ENCODE results near the gene FDPS.

DNA sequence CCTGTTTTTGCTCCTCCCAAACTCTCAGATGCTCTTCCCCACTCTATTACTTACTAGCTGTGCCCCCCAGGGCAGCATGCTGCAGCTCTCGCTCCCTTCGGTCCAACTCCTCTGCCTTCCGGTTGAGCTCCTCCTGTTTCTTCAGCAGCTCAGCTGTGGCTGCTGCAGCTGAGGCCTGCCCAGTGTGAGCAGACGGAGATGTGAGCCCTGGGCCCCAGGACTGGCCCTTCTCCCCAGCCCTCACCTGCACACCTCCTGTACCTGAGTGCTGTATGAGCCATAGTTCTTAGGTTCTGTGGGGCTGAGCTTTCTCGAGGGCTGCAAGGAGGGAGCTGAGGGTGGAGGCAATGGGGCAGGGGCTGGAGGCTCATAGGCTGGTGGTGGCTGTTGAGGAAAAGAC is 48.4 kb upstream of the FDPS start:
- TF ChIP-seq, protein P1, sequence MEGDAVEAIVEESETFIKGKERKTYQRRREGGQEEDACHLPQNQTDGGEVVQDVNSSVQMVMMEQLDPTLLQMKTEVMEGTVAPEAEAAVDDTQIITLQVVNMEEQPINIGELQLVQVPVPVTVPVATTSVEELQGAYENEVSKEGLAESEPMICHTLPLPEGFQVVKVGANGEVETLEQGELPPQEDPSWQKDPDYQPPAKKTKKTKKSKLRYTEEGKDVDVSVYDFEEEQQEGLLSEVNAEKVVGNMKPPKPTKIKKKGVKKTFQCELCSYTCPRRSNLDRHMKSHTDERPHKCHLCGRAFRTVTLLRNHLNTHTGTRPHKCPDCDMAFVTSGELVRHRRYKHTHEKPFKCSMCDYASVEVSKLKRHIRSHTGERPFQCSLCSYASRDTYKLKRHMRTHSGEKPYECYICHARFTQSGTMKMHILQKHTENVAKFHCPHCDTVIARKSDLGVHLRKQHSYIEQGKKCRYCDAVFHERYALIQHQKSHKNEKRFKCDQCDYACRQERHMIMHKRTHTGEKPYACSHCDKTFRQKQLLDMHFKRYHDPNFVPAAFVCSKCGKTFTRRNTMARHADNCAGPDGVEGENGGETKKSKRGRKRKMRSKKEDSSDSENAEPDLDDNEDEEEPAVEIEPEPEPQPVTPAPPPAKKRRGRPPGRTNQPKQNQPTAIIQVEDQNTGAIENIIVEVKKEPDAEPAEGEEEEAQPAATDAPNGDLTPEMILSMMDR (IDR thresholded peaks at IDR 0.05 in 2 of 3, conservative IDR thresholded peaks at IDR 0.05 in 1 of 3; ENCODE audit: borderline replicate concordance in 1 of 3, insufficient read depth in 1 of 3, low read depth in 2 of 3, low read length in 2 of 3) = no peak
- TF ChIP-seq ZFX (IDR thresholded peaks at IDR 0.05) (no peak), EGR1 (IDR thresholded peaks at IDR 0.05; ENCODE audit: low read depth) (no peak), TCF7L2 (IDR thresholded peaks at IDR 0.05; ENCODE audit: borderline replicate concordance, extremely low read depth, insufficient read depth, insufficient read length) (no peak)
- TF ChIP-seq, protein P2, sequence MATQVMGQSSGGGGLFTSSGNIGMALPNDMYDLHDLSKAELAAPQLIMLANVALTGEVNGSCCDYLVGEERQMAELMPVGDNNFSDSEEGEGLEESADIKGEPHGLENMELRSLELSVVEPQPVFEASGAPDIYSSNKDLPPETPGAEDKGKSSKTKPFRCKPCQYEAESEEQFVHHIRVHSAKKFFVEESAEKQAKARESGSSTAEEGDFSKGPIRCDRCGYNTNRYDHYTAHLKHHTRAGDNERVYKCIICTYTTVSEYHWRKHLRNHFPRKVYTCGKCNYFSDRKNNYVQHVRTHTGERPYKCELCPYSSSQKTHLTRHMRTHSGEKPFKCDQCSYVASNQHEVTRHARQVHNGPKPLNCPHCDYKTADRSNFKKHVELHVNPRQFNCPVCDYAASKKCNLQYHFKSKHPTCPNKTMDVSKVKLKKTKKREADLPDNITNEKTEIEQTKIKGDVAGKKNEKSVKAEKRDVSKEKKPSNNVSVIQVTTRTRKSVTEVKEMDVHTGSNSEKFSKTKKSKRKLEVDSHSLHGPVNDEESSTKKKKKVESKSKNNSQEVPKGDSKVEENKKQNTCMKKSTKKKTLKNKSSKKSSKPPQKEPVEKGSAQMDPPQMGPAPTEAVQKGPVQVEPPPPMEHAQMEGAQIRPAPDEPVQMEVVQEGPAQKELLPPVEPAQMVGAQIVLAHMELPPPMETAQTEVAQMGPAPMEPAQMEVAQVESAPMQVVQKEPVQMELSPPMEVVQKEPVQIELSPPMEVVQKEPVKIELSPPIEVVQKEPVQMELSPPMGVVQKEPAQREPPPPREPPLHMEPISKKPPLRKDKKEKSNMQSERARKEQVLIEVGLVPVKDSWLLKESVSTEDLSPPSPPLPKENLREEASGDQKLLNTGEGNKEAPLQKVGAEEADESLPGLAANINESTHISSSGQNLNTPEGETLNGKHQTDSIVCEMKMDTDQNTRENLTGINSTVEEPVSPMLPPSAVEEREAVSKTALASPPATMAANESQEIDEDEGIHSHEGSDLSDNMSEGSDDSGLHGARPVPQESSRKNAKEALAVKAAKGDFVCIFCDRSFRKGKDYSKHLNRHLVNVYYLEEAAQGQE (IDR thresholded peaks at IDR 0.05; ENCODE audit: low read depth) = no peak
